Measurements from ENCODE around the gene OSBPL2. TPM values are rescaled to one million over a fixed set of nuclear protein-coding genes. Genes with fewer than 3 reads are reported as not detected.

Gene OSBPL2
- total RNA-seq, 2 donors from 2014 or later, result 46.7 to 50.3 TPM

GRCh38 chr20:62289131-62289530 lies 50.8 kb downstream of the OSBPL2 start:
- TF ChIP-seq, protein P1, sequence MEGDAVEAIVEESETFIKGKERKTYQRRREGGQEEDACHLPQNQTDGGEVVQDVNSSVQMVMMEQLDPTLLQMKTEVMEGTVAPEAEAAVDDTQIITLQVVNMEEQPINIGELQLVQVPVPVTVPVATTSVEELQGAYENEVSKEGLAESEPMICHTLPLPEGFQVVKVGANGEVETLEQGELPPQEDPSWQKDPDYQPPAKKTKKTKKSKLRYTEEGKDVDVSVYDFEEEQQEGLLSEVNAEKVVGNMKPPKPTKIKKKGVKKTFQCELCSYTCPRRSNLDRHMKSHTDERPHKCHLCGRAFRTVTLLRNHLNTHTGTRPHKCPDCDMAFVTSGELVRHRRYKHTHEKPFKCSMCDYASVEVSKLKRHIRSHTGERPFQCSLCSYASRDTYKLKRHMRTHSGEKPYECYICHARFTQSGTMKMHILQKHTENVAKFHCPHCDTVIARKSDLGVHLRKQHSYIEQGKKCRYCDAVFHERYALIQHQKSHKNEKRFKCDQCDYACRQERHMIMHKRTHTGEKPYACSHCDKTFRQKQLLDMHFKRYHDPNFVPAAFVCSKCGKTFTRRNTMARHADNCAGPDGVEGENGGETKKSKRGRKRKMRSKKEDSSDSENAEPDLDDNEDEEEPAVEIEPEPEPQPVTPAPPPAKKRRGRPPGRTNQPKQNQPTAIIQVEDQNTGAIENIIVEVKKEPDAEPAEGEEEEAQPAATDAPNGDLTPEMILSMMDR (conservative IDR thresholded peaks at IDR 0.05), result no peak
- Mint-ChIP-seq H3K27ac (no peak overlapping the region), H3K9me3 (no peaks in the 10 kb centered on the region), H3K4me1 (no peaks in the 10 kb centered on the region), H3K36me3 (ENCODE audit: low read depth) (peaks cover 56% of the 10 kb centered on the region), H3K4me3 (no peak overlapping the region), H3K27me3 (ENCODE audit: insufficient read depth) (no peaks in the 10 kb centered on the region)
- H3K4me1 ChIP-seq (ENCODE audit: control insufficient read depth, insufficient read depth, low read length), result no peaks in the 10 kb centered on the region
- H3K36me3 ChIP-seq (ENCODE audit: control insufficient read depth, insufficient read depth, low read length), result peaks cover 43% of the 10 kb centered on the region
- no peaks in the 10 kb centered on the region for H3K9me3 ChIP-seq (ENCODE audit: control insufficient read depth, low read length)
- H3K4me3 ChIP-seq (ENCODE audit: low read length), result no peak overlapping the region
- H3K27ac ChIP-seq (ENCODE audit: low read depth, low read length), result no peak overlapping the region
- WGBS, 2 experiments (ENCODE audit: insufficient coverage in 1 of 2, insufficient read length in 1 of 2), result 89 to 93% methylated on average over 10 to 13 of the region's 14 CpGs
- DNase-seq, result no peak
- no peaks in the 10 kb centered on the region for H3K27me3 ChIP-seq (ENCODE audit: control insufficient read depth, insufficient read depth, low read length, poor library complexity, severe bottlenecking)
- H3K9ac ChIP-seq (ENCODE audit: extremely low read depth, low read length, poor library complexity, severe bottlenecking), result no peak overlapping the region

DNA sequence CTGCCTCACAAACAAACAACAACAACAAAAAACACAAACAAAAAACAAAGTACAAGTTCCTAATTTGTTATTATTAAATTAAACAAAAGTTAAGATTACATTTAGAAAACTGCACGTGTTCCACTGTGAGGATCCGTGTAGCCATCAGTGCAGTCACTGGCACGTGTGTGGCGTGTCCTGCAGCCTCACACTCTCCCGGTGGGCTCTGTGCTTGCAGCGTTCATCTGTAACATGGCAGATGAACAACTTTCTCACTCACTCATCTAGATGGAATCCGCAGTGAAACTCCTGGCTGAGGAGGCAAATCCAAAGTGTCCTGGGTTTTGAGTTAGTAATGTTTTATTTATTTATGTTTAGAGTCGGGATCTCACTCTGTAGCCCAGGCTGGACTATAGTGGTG lies 51.6 kb downstream of the OSBPL2 start:
- Mint-ChIP-seq H3K4me1 (no peaks in the 10 kb centered on the region), H3K27me3 (ENCODE audit: insufficient read depth) (no peaks in the 10 kb centered on the region), H3K36me3 (ENCODE audit: low read depth) (peaks cover 53% of the 10 kb centered on the region), H3K4me3 (no peak overlapping the region), H3K9me3 (no peaks in the 10 kb centered on the region), H3K27ac (no peak overlapping the region)
- Histone ChIP-seq H3K27ac (ENCODE audit: low read depth, low read length) (no peak overlapping the region), H3K9me3 (ENCODE audit: control insufficient read depth, low read length) (no peaks in the 10 kb centered on the region), H3K4me3 (ENCODE audit: low read length) (no peak overlapping the region), H3K4me1 (ENCODE audit: control insufficient read depth, insufficient read depth, low read length) (no peaks in the 10 kb centered on the region), H3K27me3 (ENCODE audit: control insufficient read depth, insufficient read depth, low read length, poor library complexity, severe bottlenecking) (no peaks in the 10 kb centered on the region), H3K9ac (ENCODE audit: extremely low read depth, low read length, poor library complexity, severe bottlenecking) (no peak overlapping the region), H3K36me3 (ENCODE audit: control insufficient read depth, insufficient read depth, low read length) (peaks cover 38% of the 10 kb centered on the region)
- TF ChIP-seq, protein P1 (conservative IDR thresholded peaks at IDR 0.05), result no peak
- WGBS, 2 experiments (ENCODE audit: insufficient coverage in 1 of 2, insufficient read length in 1 of 2), result 92 to 97% methylated on average over 5 to 8 of the region's 8 CpGs
- DNase-seq, result no peak

- no peak overlapping the region for H3K4me3 ChIP-seq (ENCODE audit: low read length)
Measured at GRCh38 chr20:62291251-62292066, 53.1 kb downstream of the OSBPL2 start.

More at GRCh38 chr20:62291251-62292066, 53.1 kb downstream of the OSBPL2 start:
- H3K9ac ChIP-seq (ENCODE audit: extremely low read depth, low read length, poor library complexity, severe bottlenecking), result no peak overlapping the region
- Mint-ChIP-seq H3K4me1 (no peaks in the 10 kb centered on the region), H3K9me3 (no peaks in the 10 kb centered on the region), H3K36me3 (ENCODE audit: low read depth) (peaks cover 60% of the 10 kb centered on the region), H3K27ac (no peak overlapping the region), H3K27me3 (ENCODE audit: insufficient read depth) (no peaks in the 10 kb centered on the region), H3K4me3 (no peak overlapping the region)
- no peak for DNase-seq
- WGBS, 2 experiments (ENCODE audit: insufficient coverage in 1 of 2, insufficient read length in 1 of 2), result 96 to 99% methylated on average over 28 to 29 of the region's 29 CpGs
- no peaks in the 10 kb centered on the region for H3K9me3 ChIP-seq (ENCODE audit: control insufficient read depth, low read length)
- no peaks in the 10 kb centered on the region for H3K27me3 ChIP-seq (ENCODE audit: control insufficient read depth, insufficient read depth, low read length, poor library complexity, severe bottlenecking)
- no peak overlapping the region for H3K27ac ChIP-seq (ENCODE audit: low read depth, low read length)
- H3K36me3 ChIP-seq (ENCODE audit: control insufficient read depth, insufficient read depth, low read length), result peaks cover 44% of the 10 kb centered on the region
- H3K4me1 ChIP-seq (ENCODE audit: control insufficient read depth, insufficient read depth, low read length), result no peaks in the 10 kb centered on the region
- TF ChIP-seq, protein P1 (conservative IDR thresholded peaks at IDR 0.05), result no peak
